GM10248 (cell line): ENCODE measurements around the gene DSEL.
A peak's percentile ranks its signal among the peaks of the same experiment; 100 is the strongest.

Experiments used
- CTCF ChIA-PET: fragments of 300-600 bp; sonication (Branson Sonifier 250); formaldehyde crosslinking; extraction: SDS; loops from one replicate; lab custom pipeline; 2021; ENCODE audit warnings: antibody characterized with exemption; lab: Yijun Ruan, JAX
- POLR2A ChIA-PET: fragments of 350-650 bp; sonication (Branson Sonifier 250); formaldehyde crosslinking; extraction: SDS; loops from one replicate; lab custom pipeline; 2020; ENCODE audit warnings: antibody characterized with exemption; lab: Yijun Ruan, JAX
- DNase-seq: peaks from one replicate; pipeline ENCODE4 v3.0.0; 2012; ENCODE audit errors: extremely low spot score
- CTCF ChIP-seq: IDR thresholded peaks from 2 replicates; pipeline ENCODE4 v1.5.1; 2012; ENCODE audit warnings: mild to moderate bottlenecking, low read depth; ENCODE audit errors: extremely low read depth, missing control alignments, control extremely low read depth

The DSEL gene

GRCh38 chr18:67516539-67517443, at the start of gene DSEL:
DSEL (minus strand) TSS chr18:67516720; CDS start chr18:67514608, 2,112 bp downstream.
- DNase-seq: peak; percentile 100
- TF ChIP-seq CTCF: no peak
- POLR2A ChIA-PET: no interaction called here
- CTCF ChIA-PET: interaction anchor here (0.5 to 1.0 kb wide), 5 partner anchors 57 to 1143 kb away, joined by 3 to 7 read pairs (median 3); no protein-coding TSS in a partner anchor

GRCh38 chr18:67553437-67553836, 36.9 kb upstream of the DSEL start:
- TF ChIP-seq CTCF: no peak
- POLR2A ChIA-PET: no interaction called here
- CTCF ChIA-PET: no interaction called here
- DNase-seq: no peak

- no peak for DNase-seq
- TF ChIP-seq CTCF: no peak
- POLR2A ChIA-PET: no interaction called here
- CTCF ChIA-PET: interaction anchor here (0.7 to 1.0 kb wide), 4 partner anchors 10 to 24 kb away, joined by 3 read pairs; no protein-coding TSS in a partner anchor
Observed at GRCh38 chr18:67550872-67551520, 34.5 kb upstream of the DSEL start.

- ChIA-PET POLR2A (no interaction called here), CTCF (interaction anchor here (0.8 kb wide), 1 partner anchor 13 kb away, joined by 3 read pairs; no protein-coding TSS in a partner anchor)
- TF ChIP-seq CTCF: no peak
Observed at GRCh38 chr18:67549946-67550345, 33.4 kb upstream of the DSEL start.

GRCh38 chr18:67545681-67546080, 29.2 kb upstream of the DSEL start:
- POLR2A ChIA-PET: no interaction called here
- TF ChIP-seq CTCF: no peak
- no peak for DNase-seq
- CTCF ChIA-PET: no interaction called here

More at GRCh38 chr18:67549946-67550345, 33.4 kb upstream of the DSEL start:
- no peak for DNase-seq

GRCh38 chr18:67540559-67540958, 24.0 kb upstream of the DSEL start:
- ChIA-PET CTCF (interaction anchor here (1.3 kb wide), 1 partner anchor 10 kb away, joined by 5 read pairs; no protein-coding TSS in a partner anchor), POLR2A (no interaction called here)
- DNase-seq: no peak
- no peak for TF ChIP-seq CTCF
